ENCODE results near the gene TP73.

GRCh38 chr1:3736131-3736561 lies 83.8 kb downstream of the TP73 start:
- TF ChIP-seq POLR2A (IDR thresholded peaks at IDR 0.05; ENCODE audit: borderline replicate concordance, extremely low read depth, insufficient read depth, insufficient read length) (no peak), CEBPB (IDR thresholded peaks at IDR 0.05; ENCODE audit: low read depth) (no peak), CTCF (IDR thresholded peaks at IDR 0.05 in 2 of 3, conservative IDR thresholded peaks at IDR 0.05 in 1 of 3; ENCODE audit: borderline replicate concordance in 1 of 3, insufficient read depth in 1 of 3, low read depth in 2 of 3, low read length in 2 of 3) (no peak), EZH2 (IDR thresholded peaks at IDR 0.05) (no peak), EZH2phosphoT487 (IDR thresholded peaks at IDR 0.05; ENCODE audit: borderline replicate concordance) (no peak), ZNF274 (IDR thresholded peaks at IDR 0.05; ENCODE audit: low read depth, low read length) (no peak)
